ENCODE measurements around the gene NCKAP5. TPM values are rescaled to one million over a fixed set of nuclear protein-coding genes. Genes with fewer than 3 reads are reported as not detected.

Gene NCKAP5
- total and polyA plus RNA-seq, 2 experiments from 2014 or later, result 0.65 to 0.86 TPM

DNA sequence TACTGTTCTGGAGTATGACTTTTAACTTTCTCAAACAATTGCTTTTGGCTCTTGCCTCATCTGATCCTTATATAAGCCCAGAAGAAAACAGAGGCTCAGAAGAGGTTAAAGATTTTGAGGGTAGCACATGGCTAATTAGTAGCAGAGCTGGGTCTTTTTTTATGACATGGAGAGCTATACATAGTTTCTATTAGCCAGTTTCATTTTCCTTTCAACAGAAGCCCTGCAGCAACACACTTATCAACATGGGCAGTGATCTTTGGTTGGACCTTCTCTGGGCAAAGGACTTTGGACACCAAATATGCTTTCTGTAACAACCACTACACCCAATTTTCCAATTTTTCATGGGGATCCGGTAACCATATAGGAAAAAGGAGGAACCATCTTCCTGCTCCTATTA lies 64.9 kb downstream of the NCKAP5 start:
- Histone ChIP-seq H3K9me2 (ENCODE audit: insufficient read depth) (no peaks in the 10 kb centered on the region), H3K27ac (no peak overlapping the region), H3K27me3 (replicated peaks; ENCODE audit: insufficient read depth) (no peaks in the 10 kb centered on the region), H4K20me1 (ENCODE audit: insufficient read depth) (no peaks in the 10 kb centered on the region), H3F3A (ENCODE audit: insufficient read depth) (no peaks in the 10 kb centered on the region), H3K4me3 (no peak overlapping the region), H3K79me2 (ENCODE audit: insufficient read depth) (no peaks in the 10 kb centered on the region), H3K9me3 (ENCODE audit: low read depth) (no peaks in the 10 kb centered on the region), H3K9ac (no peak overlapping the region), H3K4me1 (ENCODE audit: insufficient read depth) (no peaks in the 10 kb centered on the region), H3K4me2 (ENCODE audit: unreplicated experiment) (no peak overlapping the region), H2AFZ (no peak overlapping the region), H3K36me3 (ENCODE audit: low read depth) (no peaks in the 10 kb centered on the region)
- DNase-seq, result no peak
- in situ Hi-C loops (cut with MboI), result no loop called here
- WGBS, 2 experiments (ENCODE audit: low coverage in 1 of 2, low lambda C conversion rate in 2 of 2, missing lambda C conversion rate in 2 of 2), result 61 to 84% methylated on average over 1 of the region's 1 CpG
- TF ChIP-seq EZH2phosphoT487 (IDR thresholded peaks at IDR 0.05; ENCODE audit: insufficient read depth, low read depth) (no peak), EZH2 (IDR thresholded peaks at IDR 0.05; ENCODE audit: insufficient read depth, poor library complexity, severe bottlenecking) (no peak)

DNA sequence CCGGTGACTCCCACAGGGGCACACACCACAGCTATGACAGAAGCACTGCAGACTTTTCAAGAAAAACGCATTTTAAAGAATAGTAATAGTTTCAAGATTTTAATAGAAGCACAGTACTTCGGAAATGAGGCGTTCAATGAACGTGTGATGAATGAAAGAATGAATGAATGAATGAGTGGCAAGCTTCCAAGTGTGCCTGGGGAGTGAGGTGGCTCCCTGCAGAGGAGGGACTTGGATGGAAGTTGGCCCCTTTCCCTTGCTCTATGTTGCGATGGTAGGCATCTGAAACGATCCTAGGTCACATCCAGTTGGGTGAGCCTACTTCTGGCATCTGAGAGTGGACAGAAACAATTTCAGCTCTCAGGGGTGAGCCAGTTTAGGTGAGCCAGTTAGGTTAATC lies 65.6 kb downstream of the NCKAP5 start:
- WGBS, 2 experiments (ENCODE audit: low coverage in 1 of 2, low lambda C conversion rate in 2 of 2, missing lambda C conversion rate in 2 of 2), result 64 to 66% methylated on average over 7 of the region's 7 CpGs
- Histone ChIP-seq H3K27ac (no peak overlapping the region), H3K9ac (no peak overlapping the region), H3K79me2 (ENCODE audit: insufficient read depth) (no peaks in the 10 kb centered on the region), H3K9me2 (ENCODE audit: insufficient read depth) (no peaks in the 10 kb centered on the region), H4K20me1 (ENCODE audit: insufficient read depth) (no peaks in the 10 kb centered on the region), H3F3A (ENCODE audit: insufficient read depth) (no peaks in the 10 kb centered on the region), H2AFZ (no peak overlapping the region), H3K4me3 (no peak overlapping the region), H3K4me2 (ENCODE audit: unreplicated experiment) (no peak overlapping the region), H3K36me3 (ENCODE audit: low read depth) (no peaks in the 10 kb centered on the region), H3K9me3 (ENCODE audit: low read depth) (no peaks in the 10 kb centered on the region), H3K27me3 (replicated peaks; ENCODE audit: insufficient read depth) (no peaks in the 10 kb centered on the region), H3K4me1 (ENCODE audit: insufficient read depth) (no peaks in the 10 kb centered on the region)
- TF ChIP-seq EZH2phosphoT487 (IDR thresholded peaks at IDR 0.05; ENCODE audit: insufficient read depth, low read depth), result no peak
- TF ChIP-seq EZH2 (IDR thresholded peaks at IDR 0.05; ENCODE audit: insufficient read depth, poor library complexity, severe bottlenecking), result no peak
- DNase-seq, result no peak
- in situ Hi-C loops (cut with MboI), result no loop called here

DNA sequence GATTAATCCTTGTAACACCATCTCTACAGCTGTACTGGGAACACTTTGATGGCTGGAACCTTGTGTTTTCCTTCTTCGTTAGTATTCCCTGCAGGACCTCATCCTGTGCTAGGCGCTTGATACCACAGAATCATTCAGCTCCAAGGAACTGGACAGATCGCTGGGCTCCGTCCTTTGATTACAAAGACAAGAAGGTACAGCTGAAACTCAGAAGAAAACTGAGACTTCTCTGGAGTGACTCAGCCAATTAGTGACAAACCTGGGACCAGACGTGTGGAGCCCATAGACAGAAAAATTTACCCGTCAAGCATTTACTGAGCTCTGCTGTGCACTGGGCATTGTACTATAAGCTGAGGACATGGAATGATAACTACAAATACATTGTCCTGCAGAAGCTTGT lies 67.3 kb downstream of the NCKAP5 start:
- DNase-seq, result no peak
- no peaks in the 10 kb centered on the region for H3K79me2 ChIP-seq (ENCODE audit: insufficient read depth)
- H3K36me3 ChIP-seq (ENCODE audit: low read depth), result no peaks in the 10 kb centered on the region
- no peak overlapping the region for H3K27ac ChIP-seq
- TF ChIP-seq EZH2phosphoT487 (IDR thresholded peaks at IDR 0.05; ENCODE audit: insufficient read depth, low read depth), result no peak
- no peak for TF ChIP-seq EZH2 (IDR thresholded peaks at IDR 0.05; ENCODE audit: insufficient read depth, poor library complexity, severe bottlenecking)
- 77 to 83% methylated on average over 6 of the region's 6 CpGs for WGBS, 2 experiments (ENCODE audit: low coverage in 1 of 2, low lambda C conversion rate in 2 of 2, missing lambda C conversion rate in 2 of 2)
- H3K4me1 ChIP-seq (ENCODE audit: insufficient read depth), result no peaks in the 10 kb centered on the region
- H3K9ac ChIP-seq, result no peak overlapping the region
- in situ Hi-C loops (cut with MboI), result no loop called here
- H3K9me3 ChIP-seq (ENCODE audit: low read depth), result no peaks in the 10 kb centered on the region
- H2AFZ ChIP-seq, result no peak overlapping the region
- H3K4me3 ChIP-seq, result no peak overlapping the region
- H4K20me1 ChIP-seq (ENCODE audit: insufficient read depth), result no peaks in the 10 kb centered on the region
- H3K4me2 ChIP-seq (ENCODE audit: unreplicated experiment), result no peak overlapping the region
- H3F3A ChIP-seq (ENCODE audit: insufficient read depth), result no peaks in the 10 kb centered on the region
- no peaks in the 10 kb centered on the region for H3K27me3 ChIP-seq (replicated peaks; ENCODE audit: insufficient read depth)
- H3K9me2 ChIP-seq (ENCODE audit: insufficient read depth), result no peaks in the 10 kb centered on the region

DNA sequence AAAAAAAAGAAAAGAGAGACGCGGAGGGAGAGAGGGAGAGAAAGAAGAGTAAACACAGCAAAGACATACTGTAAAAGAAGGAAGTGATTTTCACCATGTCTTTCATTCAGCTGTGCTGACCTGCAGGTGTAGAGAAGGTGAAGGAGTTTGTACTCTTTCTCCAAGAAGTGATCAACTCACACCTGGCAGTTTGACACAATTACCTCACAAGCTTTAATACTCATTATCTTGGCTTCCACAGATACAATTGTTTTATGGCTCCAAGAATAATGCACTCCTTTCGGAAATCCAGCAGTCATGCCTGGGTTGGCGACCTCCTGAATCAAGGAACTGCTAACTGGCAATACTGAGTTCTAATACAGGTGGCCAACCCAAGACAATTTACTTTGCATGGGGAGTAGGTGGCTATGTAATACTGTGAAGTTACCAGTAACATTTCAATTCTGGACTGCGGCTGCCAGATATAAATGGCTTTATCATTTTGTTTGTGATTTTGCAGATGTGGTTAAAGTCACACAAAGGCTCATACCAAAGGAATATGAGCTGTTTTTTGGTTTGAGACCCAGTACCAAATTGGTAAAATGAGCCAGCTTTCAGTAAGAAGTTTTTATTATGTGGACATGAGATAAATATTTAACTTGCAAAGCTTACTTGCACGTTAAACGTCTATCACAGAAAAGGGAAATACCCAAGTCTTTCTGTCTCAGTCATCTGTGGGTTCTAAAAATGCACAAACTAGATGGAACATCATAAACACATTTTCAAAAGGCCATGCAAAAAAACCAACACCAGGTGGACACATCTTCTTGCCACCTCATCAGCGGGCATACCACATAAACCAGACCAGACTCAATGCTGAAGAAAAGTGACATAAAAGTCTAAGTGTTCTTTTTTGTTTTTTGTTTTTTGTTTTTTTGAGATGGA lies 69.3 kb downstream of the NCKAP5 start:
- Histone ChIP-seq H2AFZ (no peak overlapping the region), H3K27me3 (replicated peaks; ENCODE audit: insufficient read depth) (no peaks in the 10 kb centered on the region), H3K4me1 (ENCODE audit: insufficient read depth) (no peaks in the 10 kb centered on the region), H3K79me2 (ENCODE audit: insufficient read depth) (no peaks in the 10 kb centered on the region), H4K20me1 (ENCODE audit: insufficient read depth) (no peaks in the 10 kb centered on the region), H3K9ac (no peak overlapping the region), H3K9me3 (ENCODE audit: low read depth) (no peaks in the 10 kb centered on the region), H3K9me2 (ENCODE audit: insufficient read depth) (no peaks in the 10 kb centered on the region), H3K27ac (no peak overlapping the region), H3F3A (ENCODE audit: insufficient read depth) (no peaks in the 10 kb centered on the region), H3K4me2 (ENCODE audit: unreplicated experiment) (no peak overlapping the region), H3K4me3 (no peak overlapping the region), H3K36me3 (ENCODE audit: low read depth) (no peaks in the 10 kb centered on the region)
- in situ Hi-C loops (cut with MboI), result no loop called here
- 72 to 74% methylated on average over 7 to 8 of the region's 8 CpGs for WGBS, 2 experiments (ENCODE audit: low coverage in 1 of 2, low lambda C conversion rate in 2 of 2, missing lambda C conversion rate in 2 of 2)
- TF ChIP-seq EZH2 (IDR thresholded peaks at IDR 0.05; ENCODE audit: insufficient read depth, poor library complexity, severe bottlenecking) (no peak), EZH2phosphoT487 (IDR thresholded peaks at IDR 0.05; ENCODE audit: insufficient read depth, low read depth) (no peak)
- DNase-seq, result no peak

Data from GM23248 (cell line).